Esophagus muscularis mucosa (tissue), 4 donors: Measurements from ENCODE around the gene HECTD4. TPM values are rescaled to one million over a fixed set of nuclear protein-coding genes. Genes with fewer than 3 reads are reported as not detected.
"Not testable (repeated sequence)": the region's sequence is repeated elsewhere in the genome, so short reads cannot be mapped to it uniquely, and the experiment has no call there.

Experiments used
- DNase-seq: peaks from one replicate; pipeline ENCODE4 v3.0.0-alpha.2; 2017; ENCODE audit errors: extremely low spot score
- H3K27ac ChIP-seq, 4 donors: fragments of 200-600 bp; sonication (generic); replicated peaks in 1 of 4; 1 replicate in 3 of 4; 2 replicates in 1 of 4; pipeline ENCODE4 v1.5.1; 2016 to 2019; ENCODE audit warnings: mild to moderate bottlenecking in 1 of 4
- H3K27me3 ChIP-seq, 4 donors: fragments of 200-600 bp; sonication (generic); one replicate each; pipeline versions ENCODE4 v1.5.1 to v1.6.0; 2016 to 2019
- H3K36me3 ChIP-seq, 4 donors: fragments of 200-600 bp; sonication (generic); one replicate each; pipeline ENCODE4 v1.5.1; 2016 to 2019
- H3K4me1 ChIP-seq, 4 donors: fragments of 200-600 bp; sonication (generic); one replicate each; pipeline ENCODE4 v1.5.1; 2016 to 2019
- H3K4me3 ChIP-seq, 4 donors: fragments of 200-600 bp; sonication (generic); 1 replicate in 2 of 4; 2 replicates in 2 of 4; pipeline ENCODE4 v1.5.1; 2016 to 2019; ENCODE audit warnings: mild to moderate bottlenecking in 4 of 4, moderate library complexity in 1 of 4
- H3K9me3 ChIP-seq, 4 donors: fragments of 200-600 bp; sonication (generic); 1 replicate in 3 of 4; 2 replicates in 1 of 4; pipeline ENCODE4 v1.5.1; 2016 to 2019
- EP300 ChIP-seq: sonication (generic); formaldehyde crosslinking; IDR thresholded peaks from one replicate; pipeline ENCODE4 v1.6.1; 2017; ENCODE audit warnings: antibody characterized with exemption
- POLR2A ChIP-seq: fragments of 450-650 bp; IDR thresholded peaks from one replicate; pipeline ENCODE4 v1.6.1; 2017; ENCODE audit warnings: antibody characterized with exemption, moderate library complexity, mild to moderate bottlenecking, low read depth
- POLR2AphosphoS5 ChIP-seq, 2 donors: sonication (generic); formaldehyde crosslinking; IDR thresholded peaks; one replicate each; pipeline ENCODE4 v1.6.1; 2017; ENCODE audit warnings: antibody characterized with exemption in 2 of 2
- WGBS: methylation state at CpG from one replicate; pipeline ENCODE4 v1.1.5; 2018; 5-methylcytosine and 5-hydroxymethylcytosine counted together
- intact Hi-C: fragments of 100-400 bp; cut with DNase I; formaldehyde crosslinking; loops from one replicate; pipeline ENCODE4 v1.15.1; 2023
- total RNA-seq, 4 donors: library from RNA; depleted of rRNA; stranded (reverse); fragments of >200 nt; gene quantifications; one replicate each; pipeline versions ENCODE4 v1.1.0 to v1.2.1, GENCODE V29; 2016
- TF ChIP-seq, protein P1 (sequence below), 3 experiments: fragments of 200-600 bp in 2 of 3; fragments of 450-650 bp in 1 of 3; sonication (generic) in 2 of 3; IDR thresholded peaks; one replicate each; pipeline ENCODE4 v1.5.1; 2017 to 2019; ENCODE audit warnings: antibody characterized with exemption in 3 of 3, mild to moderate bottlenecking in 2 of 3, moderate library complexity in 1 of 3

Gene HECTD4
- total RNA-seq, 4 donors from 2014 or later, result 27.3 to 59.3 (median 44.9) TPM

DNA sequence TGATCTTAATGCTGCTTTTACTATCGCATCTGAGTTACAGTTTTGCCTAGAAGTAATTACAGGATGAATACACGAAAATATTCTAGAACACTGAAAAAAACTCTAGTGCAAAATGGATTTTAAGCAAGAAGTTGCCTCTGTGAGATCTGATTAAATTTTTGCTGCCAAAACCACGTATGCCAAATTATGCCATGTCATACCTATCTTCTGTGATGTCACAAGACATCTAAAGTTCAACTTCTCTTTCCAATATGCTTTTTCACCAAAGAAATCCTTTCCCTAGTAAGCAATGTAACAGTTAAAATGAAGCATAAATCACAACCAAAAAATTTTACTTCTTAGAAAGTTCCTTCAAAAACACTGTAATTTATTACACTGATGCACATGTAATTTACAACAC, 39.6 kb downstream of the HECTD4 start:
- intact Hi-C loops, result no loop called here
- WGBS, result 77% methylated on average over 3 of the region's 3 CpGs
- peaks cover 3 to 53% (median 42%) of the 10 kb centered on the region in 4 donors for H3K4me1 ChIP-seq

DNA sequence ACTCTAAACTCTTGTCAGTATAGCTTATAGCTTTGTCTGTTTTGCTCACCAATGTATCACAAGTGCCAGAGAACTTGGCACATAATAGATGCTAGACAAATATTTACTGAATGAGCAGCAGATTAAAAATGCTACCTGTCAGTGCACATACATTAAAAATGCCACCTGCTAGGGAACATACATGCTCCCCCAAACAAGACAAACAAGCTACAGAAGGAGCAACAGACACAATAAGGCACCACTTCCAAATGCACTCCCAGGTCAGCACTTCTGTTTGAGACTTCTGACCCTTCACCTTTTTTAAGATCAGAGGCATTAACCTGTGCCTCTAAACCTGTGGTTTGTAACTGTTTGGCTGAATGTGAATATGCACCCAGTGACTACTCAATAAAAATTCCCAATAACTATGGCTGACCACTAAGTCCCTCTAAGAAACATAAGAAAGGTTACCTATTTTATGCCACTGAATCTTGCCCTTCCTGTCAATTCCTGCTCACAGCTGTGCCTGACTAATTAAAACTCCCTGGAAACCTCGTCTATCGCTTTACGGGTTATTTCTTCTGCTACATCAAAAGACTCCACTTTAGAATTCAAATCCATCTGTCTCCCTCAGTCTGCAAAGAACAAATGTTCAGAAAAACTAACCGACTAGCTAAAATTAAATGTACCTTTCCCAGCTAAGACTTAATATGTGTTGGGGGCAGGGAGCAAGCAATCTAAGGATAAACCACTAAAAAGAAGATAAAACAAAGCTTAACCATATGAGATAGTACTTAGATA, 41.0 kb downstream of the HECTD4 start:
- Histone ChIP-seq H3K27ac (no peak overlapping the region), H3K4me3 (no peak overlapping the region), H3K27me3 (no peaks in the 10 kb centered on the region), H3K36me3 (no peaks in the 10 kb centered on the region), H3K9me3 (no peaks in the 10 kb centered on the region), H3K4me1 (peaks cover 3 to 41% (median 39%) of the 10 kb centered on the region in 4 donors)
- no peak for TF ChIP-seq EP300
- TF ChIP-seq, protein P1, sequence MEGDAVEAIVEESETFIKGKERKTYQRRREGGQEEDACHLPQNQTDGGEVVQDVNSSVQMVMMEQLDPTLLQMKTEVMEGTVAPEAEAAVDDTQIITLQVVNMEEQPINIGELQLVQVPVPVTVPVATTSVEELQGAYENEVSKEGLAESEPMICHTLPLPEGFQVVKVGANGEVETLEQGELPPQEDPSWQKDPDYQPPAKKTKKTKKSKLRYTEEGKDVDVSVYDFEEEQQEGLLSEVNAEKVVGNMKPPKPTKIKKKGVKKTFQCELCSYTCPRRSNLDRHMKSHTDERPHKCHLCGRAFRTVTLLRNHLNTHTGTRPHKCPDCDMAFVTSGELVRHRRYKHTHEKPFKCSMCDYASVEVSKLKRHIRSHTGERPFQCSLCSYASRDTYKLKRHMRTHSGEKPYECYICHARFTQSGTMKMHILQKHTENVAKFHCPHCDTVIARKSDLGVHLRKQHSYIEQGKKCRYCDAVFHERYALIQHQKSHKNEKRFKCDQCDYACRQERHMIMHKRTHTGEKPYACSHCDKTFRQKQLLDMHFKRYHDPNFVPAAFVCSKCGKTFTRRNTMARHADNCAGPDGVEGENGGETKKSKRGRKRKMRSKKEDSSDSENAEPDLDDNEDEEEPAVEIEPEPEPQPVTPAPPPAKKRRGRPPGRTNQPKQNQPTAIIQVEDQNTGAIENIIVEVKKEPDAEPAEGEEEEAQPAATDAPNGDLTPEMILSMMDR (IDR thresholded peaks at IDR 0.05), result no peak
- no peak for TF ChIP-seq POLR2A
- no peak for TF ChIP-seq POLR2AphosphoS5 (IDR thresholded peaks at IDR 0.05)
- WGBS, result 69% methylated on average over 4 of the region's 4 CpGs
- DNase-seq, result no peak
- intact Hi-C loops, result no loop called here

More for the DNA sequence above, 39.6 kb downstream of the HECTD4 start:
- Histone ChIP-seq H3K27ac (no peak overlapping the region), H3K36me3 (no peaks in the 10 kb centered on the region), H3K4me3 (no peak overlapping the region), H3K9me3 (no peaks in the 10 kb centered on the region), H3K27me3 (no peaks in the 10 kb centered on the region)
- no peak for DNase-seq
- TF ChIP-seq EP300, result no peak
- TF ChIP-seq POLR2AphosphoS5 (IDR thresholded peaks at IDR 0.05), result no peak
- no peak for TF ChIP-seq POLR2A
- TF ChIP-seq, protein P1 (IDR thresholded peaks at IDR 0.05), result no peak

DNA sequence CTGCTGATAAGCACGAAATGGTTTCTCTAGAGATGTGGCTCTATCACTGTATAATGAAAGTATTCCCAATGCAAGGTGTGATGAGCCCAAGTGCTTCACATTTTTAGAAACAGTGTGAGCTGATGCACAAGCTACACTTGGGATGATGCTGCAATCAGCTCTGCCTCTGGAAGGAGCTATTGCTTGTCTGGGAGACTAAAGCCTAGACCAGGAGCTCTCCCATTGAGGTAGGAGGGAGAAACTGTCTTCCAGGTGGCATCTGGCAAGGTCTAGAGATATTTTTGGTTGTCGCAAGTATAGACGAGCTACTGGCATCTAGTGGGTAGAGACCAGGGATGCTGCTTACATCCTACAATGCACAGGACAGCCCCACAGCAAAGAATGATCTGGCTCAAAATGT, 42.0 kb downstream of the HECTD4 start:
- intact Hi-C loops, result no loop called here
- Histone ChIP-seq H3K27me3 (no peaks in the 10 kb centered on the region), H3K4me1 (peaks cover 3 to 40% (median 32%) of the 10 kb centered on the region in 4 donors), H3K36me3 (no peaks in the 10 kb centered on the region), H3K9me3 (no peaks in the 10 kb centered on the region), H3K27ac (no peak overlapping the region), H3K4me3 (no peak overlapping the region)
- DNase-seq, result no peak
- 82% methylated on average over 3 of the region's 3 CpGs for WGBS
- TF ChIP-seq POLR2A (no peak), POLR2AphosphoS5 (IDR thresholded peaks at IDR 0.05) (no peak), EP300 (no peak)
- TF ChIP-seq, protein P1 (IDR thresholded peaks at IDR 0.05), result no peak

DNA sequence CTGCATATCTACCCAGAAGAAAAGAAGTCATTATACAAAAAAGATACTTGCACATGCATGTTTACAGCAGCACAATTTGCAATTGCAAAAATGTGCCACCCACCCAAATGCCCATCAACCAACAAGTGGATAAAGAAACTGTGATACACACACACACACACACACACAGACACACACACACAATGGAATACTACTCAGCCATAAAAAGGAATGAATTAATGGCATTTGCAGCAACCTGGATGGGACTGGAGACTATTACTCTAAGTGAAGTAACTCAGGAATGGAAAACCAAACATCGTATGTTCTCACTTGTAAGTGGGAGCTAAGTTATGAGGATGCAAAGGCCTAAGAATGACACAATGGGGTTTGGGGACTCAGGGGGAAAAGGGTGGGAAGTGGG, 47.2 kb downstream of the HECTD4 start:
- H3K4me3 ChIP-seq, H3K36me3 ChIP-seq, H3K9me3 ChIP-seq, DNase-seq, H3K27me3 ChIP-seq, H3K27ac ChIP-seq, intact Hi-C loops: not testable (repeated sequence)
- 88% methylated on average over 1 of the region's 1 CpG for WGBS
- H3K4me1 ChIP-seq, result peaks cover 3 to 30% (median 22%) of the 10 kb centered on the region in 4 donors

DNA sequence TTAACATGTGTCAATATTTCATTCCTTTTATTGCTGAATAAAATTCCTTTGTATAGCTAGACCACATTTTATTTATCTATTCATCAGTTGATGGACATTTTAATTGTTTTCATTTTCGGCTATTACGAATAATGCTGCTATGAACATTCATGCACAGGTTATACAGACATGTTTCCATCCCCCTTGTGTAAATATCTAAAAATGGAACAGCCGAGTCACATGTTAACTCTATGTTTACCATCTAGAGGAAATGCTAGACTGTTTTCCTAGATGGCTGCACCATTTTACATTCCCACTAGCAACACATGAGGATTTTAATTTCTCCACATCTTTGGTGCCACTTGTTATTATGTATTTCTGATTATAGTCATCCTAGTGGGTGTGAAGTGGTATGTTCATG, 49.2 kb downstream of the HECTD4 start:
- Histone ChIP-seq H3K27me3 (no peaks in the 10 kb centered on the region), H3K36me3 (no peaks in the 10 kb centered on the region), H3K4me1 (peaks cover 3 to 32% (median 29%) of the 10 kb centered on the region in 4 donors), H3K9me3 (no peaks in the 10 kb centered on the region), H3K4me3 (no peak overlapping the region), H3K27ac (no peak overlapping the region)
- intact Hi-C loops, result no loop called here
- TF ChIP-seq, protein P1 (IDR thresholded peaks at IDR 0.05), result no peak
- TF ChIP-seq EP300, result no peak
- TF ChIP-seq POLR2AphosphoS5 (IDR thresholded peaks at IDR 0.05), result no peak
- no peak for TF ChIP-seq POLR2A
- no peak for DNase-seq
- 60% methylated on average over 3 of the region's 3 CpGs for WGBS
